Small intestine (tissue), 7 donors: ENCODE results near the gene PLEKHG3. TPM values are rescaled to one million over a fixed set of nuclear protein-coding genes. Genes with fewer than 3 reads are reported as not detected.
"Not testable (repeated sequence)": the region's sequence is repeated elsewhere in the genome, so short reads cannot be mapped to it uniquely, and the experiment has no call there.

Source experiments
- DNase-seq, 2 donors: peaks; one replicate each; pipeline versions ENCODE4 v3.0.0 to v3.0.0-alpha.2; 2013
- FAIRE-seq: peaks from 2 replicates; lab custom pipeline; 2012; peaks lifted over from hg19 to GRCh38; lab: Jason Lieb, UNC
- H3K27ac ChIP-seq, 3 donors: one replicate each; pipeline ENCODE4 v1.5.1; 2013; ENCODE audit warnings: low read length in 2 of 3, mild to moderate bottlenecking in 2 of 3, control low read depth in 1 of 3, inconsistent platforms in 1 of 3, low read depth in 1 of 3, moderate library complexity in 1 of 3
- H3K27me3 ChIP-seq, 3 donors: one replicate each; pipeline ENCODE4 v1.6.1; 2013; ENCODE audit warnings: low read length in 3 of 3, inconsistent platforms in 1 of 3; ENCODE audit not compliant: control insufficient read depth in 3 of 3, insufficient read depth in 3 of 3
- H3K36me3 ChIP-seq, 3 donors: one replicate each; pipeline ENCODE4 v1.6.1; 2013; ENCODE audit warnings: low read length in 3 of 3, inconsistent platforms in 1 of 3, low read depth in 1 of 3, mild to moderate bottlenecking in 1 of 3, moderate library complexity in 1 of 3; ENCODE audit not compliant: control insufficient read depth in 3 of 3, insufficient read depth in 2 of 3
- H3K4me1 ChIP-seq, 3 donors: one replicate each; pipeline ENCODE4 v1.6.1; 2013; ENCODE audit warnings: low read length in 2 of 3, inconsistent platforms in 1 of 3, low read depth in 1 of 3, mild to moderate bottlenecking in 1 of 3, moderate library complexity in 1 of 3; ENCODE audit not compliant: control insufficient read depth in 3 of 3, insufficient read depth in 2 of 3
- H3K4me3 ChIP-seq, 3 donors: one replicate each; pipeline ENCODE4 v1.5.1; 2013; ENCODE audit warnings: low read length in 3 of 3, control low read depth in 1 of 3, inconsistent platforms in 1 of 3, low read depth in 1 of 3, mild to moderate bottlenecking in 1 of 3, moderate library complexity in 1 of 3
- H3K9me3 ChIP-seq, 2 donors: one replicate each; pipeline ENCODE4 v1.6.1; 2013; ENCODE audit warnings: low read depth in 1 of 2, low read length in 1 of 2; ENCODE audit not compliant: control insufficient read depth in 2 of 2, insufficient read depth in 1 of 2
- WGBS, 3 donors: extraction: QIAGEN DNeasy Blood & Tissue Kit; methylation state at CpG; one replicate each; pipeline ENCODE4 v1.1.7; 2013; 5-methylcytosine and 5-hydroxymethylcytosine counted together
- polyA plus RNA-seq, 4 donors: library from polyadenylated mRNA; stranded (reverse) in 3 of 4; unstranded in 1 of 4; fragments of 200-250 nt in 3 of 4; fragments of 120-200 nt in 1 of 4; gene quantifications; one replicate each; pipeline versions ENCODE4 v1.2.1 to v1.2.3, GENCODE V29; 2013
- donor health status: healthy with polysubstance abuse.
- donor health status: control.
- donor health status: control.
- donor health status: Bipolar disorder and iron deficiency.
- donor health status: healthy.

The PLEKHG3 gene
- polyA plus RNA-seq, 4 donors = 12.7 to 47.0 (median 17.1) TPM

GRCh38 chr14:64690607-64691006, 13.6 kb upstream of the PLEKHG3 start:
- WGBS, 3 donors = 44 to 70% (median 63%) methylated on average over 6 of the region's 6 CpGs
- H3K4me1 ChIP-seq = peaks cover 0 to 29% (median 2%) of the 10 kb centered on the region in 3 donors
- FAIRE-seq, H3K27ac ChIP-seq, H3K27me3 ChIP-seq, H3K36me3 ChIP-seq, H3K9me3 ChIP-seq, DNase-seq, H3K4me3 ChIP-seq: not testable (repeated sequence)

- Histone ChIP-seq H3K27me3 (peaks cover 0 to 2% (median 0%) of the 10 kb centered on the region in 3 donors), H3K9me3 (no peaks in the 10 kb centered on the region), H3K27ac (no peak overlapping the region), H3K36me3 (no peaks in the 10 kb centered on the region), H3K4me1 (peaks cover 0 to 35% (median 2%) of the 10 kb centered on the region in 3 donors), H3K4me3 (no peak overlapping the region)
- FAIRE-seq (no peak), DNase-seq (no peak)
- WGBS, 3 donors = 77 to 88% (median 84%) methylated on average over 2 of the region's 2 CpGs
These were observed 12.8 kb upstream of the PLEKHG3 start for GRCh38 chr14:64691376-64691775.

GRCh38 chr14:64692189-64692985, 11.8 kb upstream of the PLEKHG3 start:
- H3K36me3 ChIP-seq = no peaks in the 10 kb centered on the region
- H3K9me3 ChIP-seq = no peaks in the 10 kb centered on the region
- H3K27me3 ChIP-seq = peaks cover 0 to 2% (median 0%) of the 10 kb centered on the region in 3 donors
- DNase-seq (no peak), FAIRE-seq (no peak)
- H3K4me3 ChIP-seq = no peak overlapping the region
- WGBS, 3 donors = 82 to 85% (median 82%) methylated on average over 5 of the region's 5 CpGs
- peaks cover 0 to 42% (median 2%) of the 10 kb centered on the region in 3 donors for H3K4me1 ChIP-seq
- no peak overlapping the region for H3K27ac ChIP-seq

- Histone ChIP-seq H3K4me1 (peaks cover 0 to 44% (median 2%) of the 10 kb centered on the region in 3 donors), H3K27ac (no peak overlapping the region), H3K36me3 (no peaks in the 10 kb centered on the region), H3K4me3 (no peak overlapping the region), H3K9me3 (no peaks in the 10 kb centered on the region), H3K27me3 (peaks cover 0 to 5% (median 1%) of the 10 kb centered on the region in 3 donors)
- FAIRE-seq = no peak
- WGBS, 3 donors = 67 to 74% (median 72%) methylated on average over 5 of the region's 5 CpGs
- no peak for DNase-seq
These were observed 11.0 kb upstream of the PLEKHG3 start for GRCh38 chr14:64692986-64693809.

- FAIRE-seq (no peak), DNase-seq (no peak)
- Histone ChIP-seq H3K36me3 (no peaks in the 10 kb centered on the region), H3K4me1 (peaks cover 0 to 44% (median 2%) of the 10 kb centered on the region in 3 donors), H3K27ac (no peak overlapping the region), H3K9me3 (no peaks in the 10 kb centered on the region), H3K27me3 (peaks cover 0 to 5% (median 0%) of the 10 kb centered on the region in 3 donors), H3K4me3 (no peak overlapping the region)
- WGBS, 3 donors = 64 to 81% (median 69%) methylated on average over 2 of the region's 2 CpGs
These were observed 10.4 kb upstream of the PLEKHG3 start for GRCh38 chr14:64693810-64694165.

GRCh38 chr14:64695071-64695470, 9.2 kb upstream of the PLEKHG3 start:
- FAIRE-seq = no peak
- no peak for DNase-seq

GRCh38 chr14:64696355-64696857, 7.8 kb upstream of the PLEKHG3 start:
- peaks cover 2 to 42% (median 2%) of the 10 kb centered on the region in 3 donors for H3K4me1 ChIP-seq
- no peak overlapping the region for H3K4me3 ChIP-seq
- peak; percentile 41 to 64 for DNase-seq

More at GRCh38 chr14:64695071-64695470, 9.2 kb upstream of the PLEKHG3 start:
- Histone ChIP-seq H3K4me3 (no peak overlapping the region), H3K36me3 (no peaks in the 10 kb centered on the region), H3K4me1 (peaks cover 2 to 42% (median 2%) of the 10 kb centered on the region in 3 donors), H3K9me3 (no peaks in the 10 kb centered on the region), H3K27ac (no peak overlapping the region), H3K27me3 (peaks cover 0 to 5% (median 0%) of the 10 kb centered on the region in 3 donors)
- 82 to 89% (median 84%) methylated on average over 2 of the region's 2 CpGs for WGBS, 3 donors

GRCh38 chr14:64698903-64699302, 5.3 kb upstream of the PLEKHG3 start:
- no peak overlapping the region for H3K4me3 ChIP-seq
- no peaks in the 10 kb centered on the region for H3K9me3 ChIP-seq
- H3K27ac ChIP-seq = peak overlapping the region in 1 of 3 donors; percentile 73
- DNase-seq (peak; percentile 90 to 91), FAIRE-seq (peak; percentile 61)
- H3K36me3 ChIP-seq = no peaks in the 10 kb centered on the region
- H3K27me3 ChIP-seq = peaks cover 0 to 5% (median 0%) of the 10 kb centered on the region in 3 donors
- WGBS, 3 donors = 12 to 28% (median 15%) methylated on average over 7 of the region's 7 CpGs
- H3K4me1 ChIP-seq = peaks cover 2 to 55% (median 2%) of the 10 kb centered on the region in 3 donors

More at GRCh38 chr14:64696355-64696857, 7.8 kb upstream of the PLEKHG3 start:
- Histone ChIP-seq H3K27me3 (peaks cover 0 to 5% (median 0%) of the 10 kb centered on the region in 3 donors), H3K27ac (peak overlapping the region in 1 of 3 donors; percentile 16), H3K9me3 (no peaks in the 10 kb centered on the region), H3K36me3 (no peaks in the 10 kb centered on the region)
- FAIRE-seq = no peak
- WGBS, 3 donors = 35 to 56% (median 41%) methylated on average over 4 of the region's 4 CpGs
